HG03342 (cell line): ENCODE results near the gene TUT7.
A peak's percentile ranks its signal among the peaks of the same experiment; 100 is the strongest.
"Not testable (repeated sequence)": the region's sequence is repeated elsewhere in the genome, so short reads cannot be mapped to it uniquely, and the experiment has no call there.

Experiments used
- ATAC-seq: cut with Tn5 transposase; IDR thresholded peaks from one replicate; pipeline ENCODE4 v1.9.1; 2021; ENCODE audit warnings: mild to moderate bottlenecking, moderate library complexity; ENCODE audit not compliant: unreplicated experiment

TUT7 gene

DNA sequence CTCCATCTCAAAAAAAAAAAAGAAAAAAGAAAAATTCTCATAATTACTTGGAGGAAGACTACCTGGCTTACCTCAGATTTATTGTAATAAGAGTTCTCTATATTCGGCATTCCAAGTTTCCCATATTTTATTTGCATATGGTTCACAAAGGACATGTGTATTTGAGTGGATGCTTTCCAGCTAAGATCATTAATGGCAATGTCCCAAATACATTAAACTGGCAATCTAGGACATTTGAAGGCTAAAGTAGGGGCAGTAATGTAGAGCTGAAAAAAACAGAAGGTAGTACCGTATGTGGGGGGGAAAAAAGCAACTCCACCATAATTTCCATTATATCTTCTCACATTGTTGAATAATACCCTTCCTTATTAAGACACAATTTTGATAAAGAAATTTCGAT lies 4.9 kb downstream of the TUT7 start:
- ATAC-seq = no peak

DNA sequence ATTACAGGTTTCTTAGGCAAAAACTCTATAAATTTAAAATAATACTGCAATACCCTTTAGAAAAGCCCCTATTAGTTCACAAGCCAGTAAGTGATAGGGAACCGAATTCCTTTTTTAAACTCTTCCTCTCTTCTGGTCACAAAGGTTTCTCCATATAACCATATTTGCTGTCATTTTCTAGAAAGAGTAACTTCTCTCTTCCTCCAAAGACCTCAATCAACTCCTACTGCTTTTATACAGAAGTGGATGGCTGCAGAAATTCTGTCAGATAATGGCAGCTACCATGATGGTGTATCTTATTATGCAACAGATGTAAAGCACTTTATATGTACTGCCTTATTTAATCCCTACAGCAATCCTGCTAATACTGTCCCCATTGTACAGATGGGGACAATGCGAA lies 6.2 kb downstream of the TUT7 start:
- no peak for ATAC-seq

- ATAC-seq = no peak
Measured at GRCh38 chr9:86344818-86345217, 9.4 kb downstream of the TUT7 start.

DNA sequence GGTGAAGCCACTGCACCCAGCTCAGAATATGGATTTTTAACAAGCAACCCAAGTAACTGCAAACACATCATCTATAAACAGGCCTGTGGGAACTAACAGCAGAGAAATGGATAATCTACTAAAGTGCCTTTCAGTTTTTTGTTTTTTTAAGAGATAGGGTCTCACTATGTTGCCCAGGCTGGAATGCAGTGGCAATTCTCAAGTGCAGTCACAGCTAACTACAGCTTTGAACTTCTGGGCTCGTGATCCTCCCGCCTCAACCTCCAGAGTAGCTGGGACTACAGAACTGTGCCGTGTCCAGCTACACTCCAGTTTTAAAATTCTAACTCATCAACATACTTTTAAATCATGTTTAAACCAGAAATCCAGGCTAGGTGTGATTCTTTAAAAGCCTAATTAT lies 11.9 kb downstream of the TUT7 start:
- ATAC-seq = no peak

GRCh38 chr9:86341007-86341491 lies 13.2 kb downstream of the TUT7 start:
- no peak for ATAC-seq

- ATAC-seq = no peak
Measured at GRCh38 chr9:86340356-86341006, 13.7 kb downstream of the TUT7 start.

DNA sequence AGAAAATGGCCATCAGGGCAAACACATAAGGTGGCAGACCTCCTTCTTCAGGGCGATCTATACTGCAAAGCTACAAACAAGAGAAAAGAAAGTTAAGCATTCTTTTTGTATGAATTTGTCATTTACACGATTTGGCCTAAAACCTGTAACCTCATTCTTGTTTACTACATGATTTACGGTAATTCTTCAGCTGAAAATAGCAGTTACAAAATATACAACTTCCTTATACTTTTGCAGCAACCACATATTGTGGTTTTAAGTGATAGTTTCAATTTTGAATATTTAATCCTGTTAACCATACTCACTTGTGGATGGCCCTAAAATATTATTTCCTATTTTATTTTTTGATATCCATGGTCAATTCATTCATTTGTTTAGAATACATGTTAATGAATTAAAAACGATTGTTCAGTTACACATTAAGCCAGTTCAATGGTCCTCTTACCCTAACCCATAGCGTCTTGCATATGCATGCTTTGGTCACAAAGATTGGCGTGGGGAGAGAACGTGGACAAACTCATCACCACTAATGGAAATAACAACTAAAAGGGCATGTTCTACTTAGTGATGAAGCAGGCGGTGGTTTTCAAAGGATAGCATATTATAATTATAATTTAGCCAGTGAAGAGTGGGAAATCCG lies 16.6 kb downstream of the TUT7 start:
- ATAC-seq = no peak

DNA sequence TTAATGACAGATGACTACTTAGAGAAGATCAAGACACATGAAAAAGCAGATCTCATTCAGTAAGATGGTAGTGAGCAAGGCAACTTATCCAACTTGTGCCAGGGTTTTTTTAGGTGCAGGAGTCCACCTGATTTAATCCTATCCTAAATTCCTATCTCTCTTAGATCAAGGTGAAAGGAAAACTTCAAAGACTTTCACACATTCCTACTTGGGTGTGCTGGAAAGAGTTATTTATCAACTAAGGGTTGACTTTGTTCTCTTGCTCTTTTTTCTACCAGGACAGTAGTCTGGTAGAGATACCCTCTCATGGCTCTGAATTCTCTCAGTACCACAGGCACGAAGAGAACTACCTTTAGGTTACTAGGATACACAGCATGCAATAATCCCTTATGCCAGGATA lies 18.2 kb downstream of the TUT7 start:
- ATAC-seq = no peak

DNA sequence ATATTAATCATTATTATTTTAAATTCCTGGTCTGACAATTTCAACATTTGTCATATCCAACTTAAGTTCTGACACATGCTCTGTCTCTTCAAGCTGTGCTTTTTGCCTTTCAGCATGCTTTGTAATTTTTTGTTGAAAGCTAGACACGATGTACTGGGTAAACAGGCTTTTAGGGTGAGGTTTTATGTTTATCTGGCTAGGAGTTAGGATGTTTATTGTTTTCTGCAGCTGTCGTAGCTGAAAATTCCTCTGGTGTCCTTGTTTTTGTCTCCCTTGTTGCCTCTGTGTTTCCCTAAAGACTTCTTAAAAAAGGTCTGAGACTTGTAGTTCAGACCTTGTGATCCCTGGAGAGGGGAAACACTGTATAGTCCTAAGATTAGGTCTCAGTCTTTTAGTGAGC lies 20.6 kb downstream of the TUT7 start:
- no peak for ATAC-seq

- no peak for ATAC-seq
Measured at GRCh38 chr9:86330186-86330585, 24.0 kb downstream of the TUT7 start.

DNA sequence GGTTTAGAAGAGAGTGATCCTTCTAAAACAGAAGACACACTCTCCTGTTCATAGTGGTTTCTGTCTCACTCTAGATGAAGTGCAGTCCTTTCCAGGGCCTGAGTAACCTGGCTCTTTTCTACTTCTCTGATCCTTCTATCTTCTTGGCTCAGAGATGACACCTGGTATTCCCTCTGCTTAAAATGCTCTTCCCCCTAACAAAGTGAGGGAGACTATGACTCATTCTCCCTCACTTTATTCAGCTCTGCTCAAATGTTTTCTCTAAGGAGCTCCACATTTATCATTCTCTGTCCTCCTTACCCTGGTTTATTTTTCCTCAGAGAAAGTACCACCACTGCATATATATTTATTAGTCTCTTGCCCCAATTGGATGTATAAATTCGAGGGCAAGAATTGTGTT lies 24.6 kb downstream of the TUT7 start:
- ATAC-seq = no peak

DNA sequence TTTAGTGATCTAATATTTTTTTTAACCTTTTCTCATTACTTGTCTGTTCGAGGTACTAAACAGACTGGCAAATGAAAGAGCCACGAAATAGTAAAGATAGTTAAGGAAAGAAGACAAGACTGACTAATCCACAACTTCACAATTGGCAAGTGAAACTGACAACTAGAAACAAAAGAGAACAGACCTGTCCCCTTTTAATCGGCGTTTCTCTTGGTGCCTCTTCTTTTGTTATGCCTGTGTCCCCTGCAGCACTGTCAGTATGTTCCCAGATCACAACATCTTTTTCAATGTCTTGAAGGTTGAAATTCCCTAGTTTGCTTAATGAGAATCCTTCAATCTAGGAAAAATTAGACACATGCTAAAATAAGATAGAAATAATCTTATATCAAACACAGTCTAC lies 26.1 kb downstream of the TUT7 start:
- ATAC-seq = no peak

DNA sequence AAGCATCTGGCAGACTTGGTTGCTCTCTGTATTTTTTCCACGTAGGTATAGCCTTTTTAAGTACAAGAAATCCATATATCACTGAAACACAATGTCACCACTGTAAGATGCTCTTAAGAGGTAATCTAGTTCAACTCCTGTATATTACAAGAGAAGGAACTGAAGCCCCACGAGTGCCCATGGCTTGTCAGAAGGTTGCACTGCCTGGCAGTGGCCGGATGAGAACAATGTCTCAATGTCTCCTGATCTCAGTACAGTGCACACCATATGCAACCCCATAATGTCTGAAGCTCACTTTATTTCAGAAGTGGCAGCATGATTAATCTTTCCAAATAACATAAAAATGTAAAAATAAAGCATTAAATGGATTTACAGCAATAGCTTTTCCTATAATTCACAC lies 27.7 kb downstream of the TUT7 start:
- ATAC-seq = no peak

GRCh38 chr9:86324901-86325300 lies 29.3 kb downstream of the TUT7 start:
- ATAC-seq = no peak

DNA sequence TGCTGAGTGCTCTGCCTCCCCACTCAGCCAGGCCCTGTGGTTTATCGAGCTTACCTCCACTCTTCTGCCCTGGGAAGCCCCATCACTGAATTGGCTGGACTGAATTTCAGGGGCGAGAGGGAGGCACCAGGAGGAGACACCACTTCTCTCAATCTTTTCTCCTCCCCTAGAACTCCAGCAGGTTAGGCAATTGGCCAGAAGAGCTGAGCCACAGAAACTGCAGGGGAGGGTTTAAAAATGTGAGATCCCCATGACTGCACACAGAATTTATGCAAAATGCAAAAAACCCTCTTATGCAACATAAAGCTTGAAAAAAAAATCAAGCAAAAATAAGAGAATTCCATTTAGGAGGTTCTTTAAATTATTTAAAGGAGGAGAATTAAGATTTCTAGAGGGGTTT lies 29.9 kb downstream of the TUT7 start:
- ATAC-seq = peak; percentile 49

DNA sequence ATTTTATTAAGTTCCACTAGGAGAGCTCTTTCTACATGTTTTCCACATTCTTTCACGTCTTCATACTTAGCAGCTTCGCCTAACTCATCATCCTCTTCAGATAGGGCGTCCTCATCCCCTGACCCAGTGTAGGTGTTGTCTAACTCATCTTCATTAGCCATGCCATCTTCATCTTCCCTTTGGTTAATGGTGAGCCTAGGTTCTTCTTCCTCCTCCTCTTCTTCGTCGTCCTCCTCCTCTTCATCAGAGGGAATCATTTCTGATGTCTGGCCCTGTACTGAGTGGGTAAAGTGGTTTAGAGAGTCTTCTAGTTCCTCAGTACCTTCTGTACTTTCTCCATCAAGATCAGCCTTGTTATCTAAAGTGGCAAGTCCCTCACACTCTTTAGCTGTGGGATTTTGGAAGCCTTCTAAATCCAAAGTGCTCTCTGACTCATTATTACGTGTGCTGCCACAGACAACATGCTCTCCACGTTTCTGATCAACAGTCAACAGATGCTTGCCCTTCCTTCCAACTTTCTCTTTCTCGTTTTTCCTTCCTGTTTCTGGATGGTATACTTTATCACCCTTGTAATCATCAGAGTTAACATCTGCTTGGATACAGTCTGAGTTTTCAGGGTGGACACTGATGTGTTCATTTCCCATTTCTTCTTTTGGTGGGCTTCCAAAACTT lies 31.1 kb downstream of the TUT7 start:
- ATAC-seq = no peak

DNA sequence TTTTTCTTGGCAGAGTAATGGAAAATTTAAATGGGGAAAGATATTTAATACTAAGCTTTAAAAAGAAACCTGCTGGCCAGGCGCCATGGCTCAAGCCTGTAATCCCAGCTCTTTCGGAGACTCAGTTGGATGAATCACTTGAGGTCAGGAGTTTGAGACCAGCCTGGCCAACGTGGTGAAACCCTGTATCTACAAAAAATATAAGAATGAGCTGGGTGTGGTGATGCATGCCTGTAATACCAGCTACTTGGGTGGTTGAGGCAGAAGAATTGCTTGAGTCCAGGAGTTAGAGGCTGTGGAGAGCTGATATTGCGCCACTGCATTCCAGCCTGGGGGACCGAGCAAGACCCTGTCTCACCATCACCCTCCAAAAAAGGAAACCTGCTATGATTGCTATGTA lies 32.8 kb downstream of the TUT7 start:
- ATAC-seq = no peak

GRCh38 chr9:86318187-86318586 lies 36.0 kb downstream of the TUT7 start:
- ATAC-seq = no peak

DNA sequence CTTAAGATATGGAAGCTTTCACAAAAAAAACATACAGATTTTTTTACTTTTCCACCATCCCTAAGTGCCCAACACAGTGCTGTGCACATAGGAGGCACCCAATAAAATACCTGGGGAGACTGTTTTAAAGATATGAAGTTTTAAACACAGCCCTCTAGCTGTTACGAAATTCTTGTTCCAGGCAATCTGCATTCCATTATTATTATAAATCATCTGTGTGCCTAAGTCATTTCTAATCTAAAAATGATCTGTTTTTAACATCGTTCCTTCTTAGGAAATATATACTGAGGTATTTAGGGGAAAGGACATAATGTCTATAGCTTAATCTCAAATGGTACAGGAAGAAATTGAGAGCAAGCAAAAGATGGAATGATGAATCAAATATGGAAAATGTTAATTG lies 39.1 kb downstream of the TUT7 start:
- no peak for ATAC-seq

- ATAC-seq = not testable (repeated sequence)
Measured at GRCh38 chr9:86312959-86313358, 41.3 kb downstream of the TUT7 start.

DNA sequence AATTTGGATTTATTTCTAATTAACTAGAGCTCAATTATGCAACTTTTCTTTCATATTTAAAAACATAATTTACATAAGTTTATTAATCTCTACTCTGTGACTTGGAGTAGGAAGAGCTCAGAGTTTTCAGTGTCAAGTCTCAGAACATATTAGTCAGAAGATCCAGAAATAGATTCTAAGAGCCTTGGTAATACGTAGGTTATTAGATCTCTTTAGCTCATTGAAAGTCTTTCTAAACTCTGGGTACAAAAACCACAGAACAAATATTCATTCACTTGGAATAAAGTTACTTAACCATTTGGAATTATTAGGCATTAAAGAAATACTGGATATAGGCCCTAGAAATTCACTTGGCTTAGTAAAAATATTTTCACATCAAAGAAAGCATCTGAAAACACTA lies 45.5 kb downstream of the TUT7 start:
- ATAC-seq = no peak

DNA sequence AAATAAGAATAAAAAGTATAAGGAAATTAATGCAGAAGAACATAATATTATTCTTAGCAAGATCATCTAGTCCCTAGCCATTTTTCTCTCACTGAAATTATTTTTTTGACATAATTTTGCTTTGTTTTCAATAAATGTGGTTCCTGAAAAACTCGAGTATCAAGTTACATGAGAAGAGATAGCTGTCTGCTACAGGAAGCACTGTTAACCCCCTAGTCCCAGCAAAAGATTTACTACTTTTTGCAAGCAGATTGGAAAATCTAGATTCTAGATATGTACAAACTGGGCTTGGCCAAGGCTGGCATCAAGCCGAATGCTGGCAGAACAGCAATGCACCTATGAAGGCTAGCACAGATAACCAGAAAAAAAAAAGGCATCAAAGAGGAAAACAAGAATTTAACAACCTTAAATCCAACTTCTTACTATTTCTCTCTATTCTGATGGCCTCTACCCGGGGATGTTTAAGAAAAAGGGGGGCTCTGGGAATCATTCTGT lies 49.9 kb downstream of the TUT7 start:
- ATAC-seq = no peak
